HEK293 (cell line): ENCODE data around the gene PRKCA.

ENCODE experiments used
- CTCF ChIA-PET: fragments of 350-600 bp; formaldehyde crosslinking; extraction: SDS; loops from one replicate; lab custom pipeline; 2021; ENCODE audit warnings: antibody characterized with exemption; lab: Yijun Ruan, JAX
- POLR2A ChIA-PET: fragments of 300-600 bp; formaldehyde crosslinking; extraction: SDS; loops from one replicate; lab custom pipeline; 2020; ENCODE audit warnings: antibody characterized with exemption, inconsistent platforms; lab: Yijun Ruan, JAX
- H3K27ac ChIP-seq: fragments of 200-500 bp; sonication (Bioruptor generic); 2 replicates; pipeline ENCODE4 v1.5.1; 2014; ENCODE audit warnings: low read depth, low read length, control low read depth, inconsistent platforms; ENCODE audit errors: extremely low read depth
- H3K36me3 ChIP-seq, 2 experiments: fragments of 200-500 bp in 1 of 2; sonication (Bioruptor generic) in 1 of 2; 1 replicate in 1 of 2; 2 replicates in 1 of 2; pipeline ENCODE4 v1.5.1; 2014 to 2017; ENCODE audit warnings: inconsistent platforms in 2 of 2, low read length in 2 of 2; ENCODE audit not compliant: control insufficient read depth in 2 of 2, insufficient read depth in 1 of 2
- H3K4me1 ChIP-seq: fragments of 200-500 bp; sonication (Bioruptor generic); 2 replicates; pipeline ENCODE4 v1.5.1; 2014; ENCODE audit warnings: mild to moderate bottlenecking, low read length, inconsistent platforms; ENCODE audit not compliant: control insufficient read depth, insufficient read depth
- H3K4me3 ChIP-seq: 2 replicates; pipeline ENCODE4 v1.5.1; 2011; ENCODE audit warnings: low read depth, mild to moderate bottlenecking, control low read depth, low read length, moderate library complexity
- H3K9me3 ChIP-seq: fragments of 200-500 bp; sonication (Bioruptor generic); 2 replicates; pipeline ENCODE4 v1.5.1; 2014; ENCODE audit warnings: low read depth, low read length, inconsistent platforms; ENCODE audit not compliant: control insufficient read depth, insufficient read depth
- FEZF1 ChIP-seq: fragments of 450-650 bp; formaldehyde crosslinking; IDR thresholded peaks from 2 replicates; pipeline ENCODE4 v1.5.1; 2016; ENCODE audit warnings: missing biosample characterization, missing genetic modification characterization
- GLI2 ChIP-seq: fragments of 450-650 bp; formaldehyde crosslinking; IDR thresholded peaks from 2 replicates; pipeline ENCODE4; 2017; ENCODE audit warnings: missing biosample characterization, missing genetic modification characterization, low read depth, borderline replicate concordance
- GLIS1 ChIP-seq: fragments of 450-650 bp; formaldehyde crosslinking; IDR thresholded peaks from 2 replicates; pipeline ENCODE4 v1.5.1; 2016; ENCODE audit warnings: missing biosample characterization, missing genetic modification characterization
- HOXA7 ChIP-seq: sonication (generic); formaldehyde crosslinking; IDR thresholded peaks from 2 replicates; pipeline ENCODE4 v1.8.1; 2022; ENCODE audit warnings: missing genetic modification reagents, borderline replicate concordance
- KLF17 ChIP-seq: fragments of 450-650 bp; formaldehyde crosslinking; IDR thresholded peaks from 2 replicates; pipeline ENCODE4 v1.5.1; 2016; ENCODE audit warnings: missing biosample characterization, missing genetic modification characterization
- KLF8 ChIP-seq: fragments of 450-650 bp; formaldehyde crosslinking; IDR thresholded peaks from 2 replicates; pipeline ENCODE4 v1.5.1; 2016; ENCODE audit warnings: missing biosample characterization, missing genetic modification characterization
- MEIS1 ChIP-seq: sonication (generic); formaldehyde crosslinking; IDR thresholded peaks from 2 replicates; pipeline ENCODE4 v1.8.1; 2022; ENCODE audit warnings: missing genetic modification reagents, mild to moderate bottlenecking, borderline replicate concordance
- SALL2 ChIP-seq: fragments of 450-650 bp; formaldehyde crosslinking; IDR thresholded peaks from 2 replicates; pipeline ENCODE4 v1.5.0; 2017; ENCODE audit warnings: missing biosample characterization, mild to moderate bottlenecking, missing genetic modification characterization, borderline replicate concordance
- SCRT2 ChIP-seq: fragments of 450-650 bp; formaldehyde crosslinking; IDR thresholded peaks from 2 replicates; pipeline ENCODE4 v1.5.1; 2016; ENCODE audit warnings: missing biosample characterization, missing genetic modification characterization
- TCF7L2 ChIP-seq: IDR thresholded peaks from 2 replicates; pipeline ENCODE4 v1.6.1; 2011; ENCODE audit warnings: low read depth, mild to moderate bottlenecking, inconsistent platforms, low read length, moderate library complexity, borderline replicate concordance
- ZBTB1 ChIP-seq: fragments of 450-650 bp; formaldehyde crosslinking; IDR thresholded peaks from 2 replicates; pipeline ENCODE4 v1.5.1; 2016; ENCODE audit warnings: missing biosample characterization, missing genetic modification characterization
- ZFHX2 ChIP-seq: fragments of 450-650 bp; formaldehyde crosslinking; conservative IDR thresholded peaks from 2 replicates; pipeline ENCODE4 v1.5.1; 2016; ENCODE audit warnings: missing biosample characterization, missing genetic modification characterization
- ZIC2 ChIP-seq: fragments of 450-650 bp; formaldehyde crosslinking; IDR thresholded peaks from 2 replicates; pipeline ENCODE4 v1.5.1; 2016; ENCODE audit warnings: missing biosample characterization, missing genetic modification characterization
- ZNF114 ChIP-seq: fragments of 450-650 bp; formaldehyde crosslinking; IDR thresholded peaks from 2 replicates; pipeline ENCODE4 v1.5.0; 2017; ENCODE audit warnings: missing biosample characterization, missing genetic modification characterization
- ZNF354C ChIP-seq: fragments of 450-650 bp; formaldehyde crosslinking; IDR thresholded peaks from 2 replicates; pipeline ENCODE4 v1.5.1; 2016; ENCODE audit warnings: missing biosample characterization, missing genetic modification characterization, low read depth, borderline replicate concordance
- ZNF391 ChIP-seq: fragments of 450-650 bp; formaldehyde crosslinking; IDR thresholded peaks from 2 replicates; pipeline ENCODE4 v1.5.1; 2016; ENCODE audit warnings: low read depth, missing biosample characterization, missing genetic modification characterization, borderline replicate concordance
- ZNF548 ChIP-seq: fragments of 450-650 bp; formaldehyde crosslinking; IDR thresholded peaks from 2 replicates; pipeline ENCODE4 v1.5.1; 2016; ENCODE audit warnings: missing biosample characterization, missing genetic modification characterization
- ZNF600 ChIP-seq: fragments of 450-650 bp; formaldehyde crosslinking; IDR thresholded peaks from 2 replicates; pipeline ENCODE4 v1.5.1; 2016; ENCODE audit warnings: missing biosample characterization, missing genetic modification characterization
- ZNF629 ChIP-seq: fragments of 450-650 bp; formaldehyde crosslinking; IDR thresholded peaks from 2 replicates; pipeline ENCODE4 v1.5.1; 2017; ENCODE audit warnings: missing biosample characterization, missing genetic modification characterization
- ZSCAN18 ChIP-seq: fragments of 450-650 bp; formaldehyde crosslinking; IDR thresholded peaks from 2 replicates; pipeline ENCODE4 v1.5.1; 2016; ENCODE audit warnings: missing biosample characterization, missing genetic modification characterization
- ZXDB ChIP-seq: fragments of 450-650 bp; formaldehyde crosslinking; IDR thresholded peaks from 2 replicates; pipeline ENCODE4 v1.5.1; 2016; ENCODE audit warnings: missing biosample characterization, missing genetic modification characterization
- TF ChIP-seq, protein P1 (sequence below): fragments of 450-650 bp; formaldehyde crosslinking; IDR thresholded peaks from 2 replicates; pipeline ENCODE4 v1.5.1; 2017; ENCODE audit warnings: missing biosample characterization, mild to moderate bottlenecking, missing genetic modification characterization, moderate library complexity
- TF ChIP-seq, protein P2 (sequence below): fragments of 450-650 bp; formaldehyde crosslinking; IDR thresholded peaks from 2 replicates; pipeline ENCODE4 v1.5.1; 2016; ENCODE audit warnings: missing biosample characterization, missing genetic modification characterization

Gene PRKCA

DNA sequence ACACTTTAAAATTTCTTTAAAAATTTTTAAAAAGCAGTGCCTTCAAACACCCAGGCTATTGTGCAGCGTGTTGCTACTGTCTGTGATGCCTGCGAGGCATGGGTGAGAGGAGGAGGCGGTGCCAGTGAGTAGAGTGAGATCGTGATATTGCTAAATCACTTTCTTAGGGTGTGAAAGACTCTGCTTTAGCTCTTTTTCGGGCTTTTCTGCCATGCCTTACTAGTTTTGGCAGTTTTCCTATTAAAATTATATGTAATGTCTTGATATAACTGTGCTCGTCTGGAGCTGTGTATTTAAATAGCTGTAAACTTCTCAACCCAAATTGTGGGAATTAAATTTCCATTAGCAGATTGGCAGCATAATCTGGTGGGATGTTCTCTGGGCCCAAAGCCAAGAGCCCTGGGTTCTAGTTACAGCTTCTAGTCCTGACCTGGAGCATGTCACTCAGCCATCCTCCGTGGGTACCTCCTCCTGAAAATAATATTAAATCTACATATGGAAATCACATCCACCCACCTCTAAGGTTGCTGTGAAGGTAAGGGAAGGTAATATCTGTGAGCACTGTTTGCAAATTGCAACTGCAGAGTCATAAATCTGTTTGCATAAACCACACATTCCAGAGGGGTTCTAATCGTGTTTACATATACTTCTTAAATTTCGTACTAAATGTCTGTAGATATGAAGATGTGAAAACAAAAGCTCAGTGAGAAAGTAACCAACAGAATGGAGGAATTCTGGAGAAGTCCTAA is 268.2 kb downstream of the PRKCA start (continued):
- TF ChIP-seq ZNF114 (no peak), GLI2 (tag by site-specific recombination) (peak; percentile 78), KLF8 (tag by site-specific recombination) (peak; percentile 79), ZFHX2 (tag by site-specific recombination) (peak; percentile 33; the same call in 1 of the 2 replicates), ZNF391 (tag by site-specific recombination) (0 out of 2 replicates have a peak, but pooled peaks have one; percentile 80), MEIS1 (CRISPR knock-in tag) (no peak), KLF17 (tag by site-specific recombination) (peak; percentile 39; the same call in 1 of the 2 replicates), ZNF629 (tag by site-specific recombination) (peak; percentile 86), SALL2 (tag by site-specific recombination) (no peak), ZSCAN18 (tag by site-specific recombination) (no peak), GLIS1 (tag by site-specific recombination) (peak; percentile 76), ZIC2 (no peak), ZBTB1 (tag by site-specific recombination) (0 out of 2 replicates have a peak, but pooled peaks have one; percentile 8), TCF7L2 (no peak), HOXA7 (CRISPR knock-in tag) (no peak)
- TF ChIP-seq, protein P1, sequence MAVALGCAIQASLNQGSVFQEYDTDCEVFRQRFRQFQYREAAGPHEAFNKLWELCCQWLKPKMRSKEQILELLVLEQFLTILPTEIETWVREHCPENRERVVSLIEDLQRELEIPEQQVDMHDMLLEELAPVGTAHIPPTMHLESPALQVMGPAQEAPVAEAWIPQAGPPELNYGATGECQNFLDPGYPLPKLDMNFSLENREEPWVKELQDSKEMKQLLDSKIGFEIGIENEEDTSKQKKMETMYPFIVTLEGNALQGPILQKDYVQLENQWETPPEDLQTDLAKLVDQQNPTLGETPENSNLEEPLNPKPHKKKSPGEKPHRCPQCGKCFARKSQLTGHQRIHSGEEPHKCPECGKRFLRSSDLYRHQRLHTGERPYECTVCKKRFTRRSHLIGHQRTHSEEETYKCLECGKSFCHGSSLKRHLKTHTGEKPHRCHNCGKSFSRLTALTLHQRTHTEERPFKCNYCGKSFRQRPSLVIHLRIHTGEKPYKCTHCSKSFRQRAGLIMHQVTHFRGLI (tag by site-specific recombination) = peak; percentile 49; the same call in 1 of the 2 replicates
- TF ChIP-seq, protein P2, sequence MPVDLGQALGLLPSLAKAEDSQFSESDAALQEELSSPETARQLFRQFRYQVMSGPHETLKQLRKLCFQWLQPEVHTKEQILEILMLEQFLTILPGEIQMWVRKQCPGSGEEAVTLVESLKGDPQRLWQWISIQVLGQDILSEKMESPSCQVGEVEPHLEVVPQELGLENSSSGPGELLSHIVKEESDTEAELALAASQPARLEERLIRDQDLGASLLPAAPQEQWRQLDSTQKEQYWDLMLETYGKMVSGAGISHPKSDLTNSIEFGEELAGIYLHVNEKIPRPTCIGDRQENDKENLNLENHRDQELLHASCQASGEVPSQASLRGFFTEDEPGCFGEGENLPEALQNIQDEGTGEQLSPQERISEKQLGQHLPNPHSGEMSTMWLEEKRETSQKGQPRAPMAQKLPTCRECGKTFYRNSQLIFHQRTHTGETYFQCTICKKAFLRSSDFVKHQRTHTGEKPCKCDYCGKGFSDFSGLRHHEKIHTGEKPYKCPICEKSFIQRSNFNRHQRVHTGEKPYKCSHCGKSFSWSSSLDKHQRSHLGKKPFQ (tag by site-specific recombination) = peak; percentile 77

- Histone ChIP-seq H3K4me1 (peaks cover 27% of the 10 kb centered on the region), H3K9me3 (no peaks in the 10 kb centered on the region), H3K36me3 (no peaks in the 10 kb centered on the region), H3K27ac (no peak overlapping the region; the same call in 1 of the 2 replicates), H3K4me3 (no peak overlapping the region)
- ChIA-PET POLR2A (no interaction called here), CTCF (interaction anchor here (0.7 to 2.7 kb wide), 2 partner anchors 104 to 371 kb away, joined by 3 to 8 read pairs; no protein-coding TSS in a partner anchor)
- TF ChIP-seq ZNF600 = peak; percentile 74
- TF ChIP-seq SCRT2 (tag by site-specific recombination) = no peak
- TF ChIP-seq ZNF354C (tag by site-specific recombination) = no peak
- 0 out of 2 replicates have a peak, but pooled peaks have one; percentile 40 for TF ChIP-seq ZXDB (tag by site-specific recombination)
- no peak for TF ChIP-seq ZNF629 (tag by site-specific recombination)
- TF ChIP-seq ZNF548 (tag by site-specific recombination) = no peak
- TF ChIP-seq FEZF1 (tag by site-specific recombination) = peak; percentile 52; the same call in 1 of the 2 replicates
Measured at GRCh38 chr17:66571745-66572144, 269.3 kb downstream of the PRKCA start.
